Erythroblast (primary cell): ENCODE data around the gene SLC13A3.

Source experiments
- GATA1 ChIP-seq: IDR thresholded peaks from 2 replicates; pipeline ENCODE4 v1.6.1; 2011; ENCODE audit warnings: low read depth, mild to moderate bottlenecking, control low read depth, low read length, moderate library complexity
- POLR2A ChIP-seq: IDR thresholded peaks from 2 replicates; pipeline ENCODE4 v1.6.1; 2011; ENCODE audit warnings: mild to moderate bottlenecking, low read length

- no peak for TF ChIP-seq POLR2A
- TF ChIP-seq GATA1, result no peak
Observed at GRCh38 chr20:46621492-46621891, 29.8 kb downstream of the SLC13A3 start.
